ENCODE results near the gene LUZP2. TPM values are rescaled to one million over a fixed set of nuclear protein-coding genes. Genes with fewer than 3 reads are reported as not detected.

LUZP2 gene
- total RNA-seq, 1 donor from 2014 or later, result 0.49 TPM

DNA sequence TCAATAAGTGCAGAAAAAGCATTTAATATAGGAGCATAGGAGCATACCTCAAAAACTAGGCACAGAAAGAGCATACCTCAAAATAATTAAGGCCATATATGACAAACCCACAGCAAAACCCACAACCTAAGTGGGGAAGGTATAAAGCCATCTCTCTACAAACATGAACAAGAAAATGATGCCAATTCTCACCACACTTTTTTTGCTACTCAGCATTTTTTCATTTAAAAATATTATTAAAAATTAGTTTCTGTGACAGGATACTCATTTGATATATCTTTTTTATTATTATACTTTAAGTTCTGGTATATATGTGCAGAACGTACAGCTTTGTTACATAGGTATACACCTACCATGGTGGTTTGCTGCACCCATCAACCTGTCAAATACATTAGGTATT, 352.0 kb downstream of the LUZP2 start:
- intact Hi-C loops (cut with DNase I), result no loop called here
- no peak for TF ChIP-seq POLR2AphosphoS5 (IDR thresholded peaks at IDR 0.05; ENCODE audit: insufficient read depth in 1 of 2, low read depth in 1 of 2)

DNA sequence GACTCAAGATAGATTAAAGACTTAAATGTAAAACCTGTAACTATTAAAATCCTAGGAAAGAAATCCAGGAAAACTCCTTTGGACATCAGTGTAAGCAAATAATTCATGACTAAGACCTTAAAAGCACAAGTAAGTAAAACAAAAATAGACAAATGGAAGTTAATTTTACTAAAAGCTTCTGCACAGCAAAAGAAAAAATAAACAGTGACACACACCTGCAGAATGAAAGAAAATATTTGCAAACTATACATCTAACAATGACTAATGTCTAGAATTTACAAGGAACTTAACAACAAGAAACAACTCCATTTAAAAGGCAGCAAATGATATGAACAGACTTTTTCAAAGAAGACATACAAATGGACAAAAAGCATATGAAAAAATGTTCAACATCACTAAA, 359.1 kb downstream of the LUZP2 start:
- Histone ChIP-seq H3K9me3 (no peaks in the 10 kb centered on the region), H3K27me3 (no peaks in the 10 kb centered on the region), H3K4me3 (no peak overlapping the region), H3K36me3 (no peaks in the 10 kb centered on the region), H3K27ac (no peak overlapping the region), H3K4me1 (no peaks in the 10 kb centered on the region)
- intact Hi-C loops (cut with DNase I), result no loop called here
- TF ChIP-seq POLR2A (IDR thresholded peaks at IDR 0.05), result no peak
- TF ChIP-seq, protein P1, sequence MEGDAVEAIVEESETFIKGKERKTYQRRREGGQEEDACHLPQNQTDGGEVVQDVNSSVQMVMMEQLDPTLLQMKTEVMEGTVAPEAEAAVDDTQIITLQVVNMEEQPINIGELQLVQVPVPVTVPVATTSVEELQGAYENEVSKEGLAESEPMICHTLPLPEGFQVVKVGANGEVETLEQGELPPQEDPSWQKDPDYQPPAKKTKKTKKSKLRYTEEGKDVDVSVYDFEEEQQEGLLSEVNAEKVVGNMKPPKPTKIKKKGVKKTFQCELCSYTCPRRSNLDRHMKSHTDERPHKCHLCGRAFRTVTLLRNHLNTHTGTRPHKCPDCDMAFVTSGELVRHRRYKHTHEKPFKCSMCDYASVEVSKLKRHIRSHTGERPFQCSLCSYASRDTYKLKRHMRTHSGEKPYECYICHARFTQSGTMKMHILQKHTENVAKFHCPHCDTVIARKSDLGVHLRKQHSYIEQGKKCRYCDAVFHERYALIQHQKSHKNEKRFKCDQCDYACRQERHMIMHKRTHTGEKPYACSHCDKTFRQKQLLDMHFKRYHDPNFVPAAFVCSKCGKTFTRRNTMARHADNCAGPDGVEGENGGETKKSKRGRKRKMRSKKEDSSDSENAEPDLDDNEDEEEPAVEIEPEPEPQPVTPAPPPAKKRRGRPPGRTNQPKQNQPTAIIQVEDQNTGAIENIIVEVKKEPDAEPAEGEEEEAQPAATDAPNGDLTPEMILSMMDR (IDR thresholded peaks at IDR 0.05), result no peak
- TF ChIP-seq POLR2AphosphoS5 (IDR thresholded peaks at IDR 0.05; ENCODE audit: insufficient read depth in 1 of 2, low read depth in 1 of 2), result no peak
- DNase-seq (ENCODE audit: extremely low spot score in 2 of 2), result no peak

More for the DNA sequence above, 352.0 kb downstream of the LUZP2 start:
- no peaks in the 10 kb centered on the region for H3K4me1 ChIP-seq
- no peaks in the 10 kb centered on the region for H3K9me3 ChIP-seq
- no peak for DNase-seq (ENCODE audit: extremely low spot score in 2 of 2)
- H3K27me3 ChIP-seq, result no peaks in the 10 kb centered on the region
- no peak overlapping the region for H3K27ac ChIP-seq
- H3K36me3 ChIP-seq, result no peaks in the 10 kb centered on the region
- no peak overlapping the region for H3K4me3 ChIP-seq

- Histone ChIP-seq H3K4me1 (no peaks in the 10 kb centered on the region), H3K27ac (no peak overlapping the region), H3K36me3 (no peaks in the 10 kb centered on the region), H3K4me3 (no peak overlapping the region), H3K9me3 (no peaks in the 10 kb centered on the region), H3K27me3 (no peaks in the 10 kb centered on the region)
- no peak for TF ChIP-seq POLR2A (IDR thresholded peaks at IDR 0.05)
- intact Hi-C loops (cut with DNase I), result no loop called here
- DNase-seq (ENCODE audit: extremely low spot score in 2 of 2), result no peak
These were observed 363.0 kb downstream of the LUZP2 start for GRCh38 chr11:24859801-24860300.

DNA sequence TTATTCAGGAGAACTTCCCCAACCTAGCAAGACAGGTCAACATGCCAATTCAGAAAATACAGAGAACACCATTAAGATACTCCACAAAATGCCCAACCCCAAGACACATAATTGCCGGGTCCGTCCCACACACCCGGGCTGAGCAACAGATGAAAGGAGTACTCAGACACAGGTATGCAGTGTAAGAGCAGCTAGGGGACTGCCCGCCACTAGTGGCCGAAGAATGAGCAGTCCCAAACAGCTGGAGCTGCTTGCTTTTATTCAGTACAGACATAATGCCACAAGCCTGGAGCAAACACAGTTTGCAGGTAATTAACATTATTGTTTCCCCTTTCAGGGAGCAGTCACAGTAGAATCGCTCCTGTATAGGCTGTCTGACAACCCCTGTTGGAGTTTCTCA, 364.6 kb downstream of the LUZP2 start:
- Histone ChIP-seq H3K4me1 (no peaks in the 10 kb centered on the region), H3K4me3 (no peak overlapping the region), H3K36me3 (no peaks in the 10 kb centered on the region), H3K9me3 (no peaks in the 10 kb centered on the region), H3K27ac (no peak overlapping the region), H3K27me3 (no peaks in the 10 kb centered on the region)
- DNase-seq (ENCODE audit: extremely low spot score in 2 of 2), result no peak
- no peak for TF ChIP-seq POLR2A (IDR thresholded peaks at IDR 0.05)
- TF ChIP-seq POLR2AphosphoS5 (IDR thresholded peaks at IDR 0.05; ENCODE audit: insufficient read depth in 1 of 2, low read depth in 1 of 2), result no peak
- TF ChIP-seq, protein P1 (IDR thresholded peaks at IDR 0.05), result no peak
- intact Hi-C loops (cut with DNase I), result no loop called here

- no peaks in the 10 kb centered on the region for H3K27me3 ChIP-seq
- H3K9me3 ChIP-seq, result no peaks in the 10 kb centered on the region
- no peak overlapping the region for H3K4me3 ChIP-seq
- intact Hi-C loops (cut with DNase I), result no loop called here
- no peak for TF ChIP-seq POLR2AphosphoS5 (IDR thresholded peaks at IDR 0.05; ENCODE audit: insufficient read depth in 1 of 2, low read depth in 1 of 2)
- TF ChIP-seq POLR2A (IDR thresholded peaks at IDR 0.05), result no peak
- TF ChIP-seq, protein P1 (IDR thresholded peaks at IDR 0.05), result no peak
- no peak for DNase-seq (ENCODE audit: extremely low spot score in 2 of 2)
- no peaks in the 10 kb centered on the region for H3K36me3 ChIP-seq
- H3K4me1 ChIP-seq, result no peaks in the 10 kb centered on the region
- no peak overlapping the region for H3K27ac ChIP-seq
These were observed 369.9 kb downstream of the LUZP2 start for GRCh38 chr11:24866743-24867142.

- TF ChIP-seq POLR2A (IDR thresholded peaks at IDR 0.05) (no peak), POLR2AphosphoS5 (IDR thresholded peaks at IDR 0.05; ENCODE audit: insufficient read depth in 1 of 2, low read depth in 1 of 2) (no peak)
- TF ChIP-seq, protein P1 (IDR thresholded peaks at IDR 0.05), result no peak
- intact Hi-C loops (cut with DNase I), result no loop called here
- Histone ChIP-seq H3K4me3 (no peak overlapping the region), H3K36me3 (no peaks in the 10 kb centered on the region), H3K9me3 (no peaks in the 10 kb centered on the region), H3K27ac (no peak overlapping the region), H3K27me3 (no peaks in the 10 kb centered on the region), H3K4me1 (no peaks in the 10 kb centered on the region)
- DNase-seq (ENCODE audit: extremely low spot score in 2 of 2), result no peak
These were observed 373.2 kb downstream of the LUZP2 start for GRCh38 chr11:24870048-24870447.
